Uterus (tissue), 4 donors: ENCODE measurements around the gene MACO1. TPM values are rescaled to one million over a fixed set of nuclear protein-coding genes. Genes with fewer than 3 reads are reported as not detected.

Experiments
- DNase-seq, 2 donors: peaks; one replicate each; pipeline ENCODE4 v3.0.0-alpha.2; 2019 to 2020
- H3K27ac ChIP-seq, 2 donors: fragments of 200-600 bp; sonication (generic); 1 replicate in 1 of 2; 2 replicates in 1 of 2; pipeline ENCODE4 v1.5.1; 2016 to 2018
- H3K27me3 ChIP-seq, 2 donors: fragments of 200-600 bp; sonication (generic); one replicate each; pipeline ENCODE4 v1.5.1; 2018 to 2019; ENCODE audit warnings: control low read depth in 1 of 2
- H3K36me3 ChIP-seq, 2 donors: fragments of 200-600 bp; sonication (generic); one replicate each; pipeline ENCODE4 v1.5.1; 2019; ENCODE audit warnings: control low read depth in 1 of 2
- H3K4me1 ChIP-seq, 2 donors: fragments of 200-600 bp; sonication (generic); one replicate each; pipeline ENCODE4 v1.5.1; 2018 to 2019; ENCODE audit warnings: control low read depth in 1 of 2
- H3K4me3 ChIP-seq, 2 donors: fragments of 200-600 bp; sonication (generic); 1 replicate in 1 of 2; 2 replicates in 1 of 2; pipeline ENCODE4 v1.5.1; 2018 to 2019; ENCODE audit warnings: mild to moderate bottlenecking in 1 of 2
- H3K9me3 ChIP-seq, 2 donors: fragments of 200-600 bp; sonication (generic); one replicate each; pipeline ENCODE4 v1.5.1; 2019; ENCODE audit warnings: control low read depth in 1 of 2
- CTCF ChIP-seq, 4 experiments: fragments of 200-600 bp in 2 of 4; fragments of 450-650 bp in 2 of 4; sonication (generic) in 2 of 4; IDR thresholded peaks; one replicate each; pipeline ENCODE4 v1.5.1; 2016 to 2019; ENCODE audit warnings: antibody characterized with exemption in 4 of 4, mild to moderate bottlenecking in 2 of 4, moderate library complexity in 1 of 4
- POLR2A ChIP-seq, 2 donors: fragments of 450-650 bp; IDR thresholded peaks; one replicate each; pipeline ENCODE4 v1.6.1; 2016; ENCODE audit warnings: antibody characterized with exemption in 2 of 2, mild to moderate bottlenecking in 1 of 2, moderate library complexity in 1 of 2
- intact Hi-C: fragments of 100-400 bp; cut with DNase I; formaldehyde crosslinking; loops from one replicate; pipeline ENCODE4 v1.15.1; 2023; ENCODE audit warnings: low total_unique reads
- total RNA-seq, 4 donors: library from RNA; depleted of rRNA in 3 of 4; stranded (reverse); fragments of >200 nt in 3 of 4; gene quantifications; one replicate each; pipeline versions ENCODE4 v1.1.0 to v1.2.4, GENCODE V29; 2014 to 2023
- donor health status: DM: yes; HTN: yes; CAD: no.

MACO1 gene
- total RNA-seq, 4 donors from 2014 or later = 15.4 to 26.8 (median 20.2) TPM

- intact Hi-C loops = no loop called here
- Histone ChIP-seq H3K27me3 (no peaks in the 10 kb centered on the region), H3K4me1 (peaks cover 8 to 18% of the 10 kb centered on the region in 2 donors), H3K4me3 (peak overlapping the region; percentile 53 to 67), H3K9me3 (no peaks in the 10 kb centered on the region), H3K27ac (peak overlapping the region; percentile 77 to 78), H3K36me3 (no peaks in the 10 kb centered on the region)
- no peak for DNase-seq
- no peak for TF ChIP-seq CTCF (IDR thresholded peaks at IDR 0.05)
- no peak for TF ChIP-seq POLR2A (IDR thresholded peaks at IDR 0.05)
Measured at GRCh38 chr1:25544819-25545218, 114.1 kb downstream of the MACO1 start.

GRCh38 chr1:25545767-25546166, 115.1 kb downstream of the MACO1 start:
- Histone ChIP-seq H3K27ac (no peak overlapping the region), H3K4me1 (peaks cover 8 to 20% of the 10 kb centered on the region in 2 donors), H3K4me3 (no peak overlapping the region), H3K36me3 (no peaks in the 10 kb centered on the region), H3K27me3 (no peaks in the 10 kb centered on the region), H3K9me3 (no peaks in the 10 kb centered on the region)
- no peak for TF ChIP-seq CTCF (IDR thresholded peaks at IDR 0.05)
- no peak for TF ChIP-seq POLR2A (IDR thresholded peaks at IDR 0.05)
- intact Hi-C loops = no loop called here
- DNase-seq = no peak

- Histone ChIP-seq H3K4me3 (no peak overlapping the region), H3K9me3 (no peaks in the 10 kb centered on the region), H3K36me3 (no peaks in the 10 kb centered on the region), H3K27me3 (no peaks in the 10 kb centered on the region), H3K27ac (no peak overlapping the region), H3K4me1 (peaks cover 8 to 20% of the 10 kb centered on the region in 2 donors)
- DNase-seq = no peak
- intact Hi-C loops = no loop called here
- TF ChIP-seq CTCF (IDR thresholded peaks at IDR 0.05) (no peak), POLR2A (IDR thresholded peaks at IDR 0.05) (no peak)
Measured at GRCh38 chr1:25546193-25546592, 115.5 kb downstream of the MACO1 start.

GRCh38 chr1:25548601-25549000, 117.9 kb downstream of the MACO1 start:
- Histone ChIP-seq H3K4me3 (no peak overlapping the region), H3K27ac (no peak overlapping the region)
- intact Hi-C loops = no loop called here

More at GRCh38 chr1:25548601-25549000, 117.9 kb downstream of the MACO1 start:
- Histone ChIP-seq H3K9me3 (no peaks in the 10 kb centered on the region), H3K4me1 (peaks cover 8 to 20% of the 10 kb centered on the region in 2 donors), H3K27me3 (no peaks in the 10 kb centered on the region), H3K36me3 (no peaks in the 10 kb centered on the region)
- TF ChIP-seq POLR2A (IDR thresholded peaks at IDR 0.05) = no peak
- TF ChIP-seq CTCF (IDR thresholded peaks at IDR 0.05) = no peak
- DNase-seq = no peak
